Endothelial cell of umbilical vein (primary cell): ENCODE results near the gene DMAC1. TPM values are rescaled to one million over a fixed set of nuclear protein-coding genes. Genes with fewer than 3 reads are reported as not detected.

Experiments
- BruUV-seq: library from RNA; stranded (reverse); fragments of 400-500 nt; replicated peaks from 2 replicates; lab custom pipeline; 2021; lab: Mats Ljungman, UMichigan
- CTCF ChIA-PET: fragments of 300-600, 350-600 bp; sonication (Branson Sonifier 250); formaldehyde crosslinking; loops from one replicate; lab custom pipeline; 2021; ENCODE audit warnings: antibody characterized with exemption, inconsistent platforms; lab: Charles Lee
- POLR2A ChIA-PET: fragments of 300-600, 350-600 bp; sonication (Branson Sonifier 250); formaldehyde crosslinking; loops from one replicate; lab custom pipeline; 2021; ENCODE audit warnings: antibody characterized with exemption, inconsistent platforms; lab: Charles Lee
- DNase-seq: peaks from one replicate; pipeline ENCODE4 v3.0.0-alpha.2; 2011; ENCODE audit warnings: low read depth, low spot score
- FAIRE-seq: peaks from 2 replicates; lab custom pipeline; 2011; peaks lifted over from hg19 to GRCh38; lab: Jason Lieb, UNC
- H2AFZ ChIP-seq: 2 replicates; pipeline ENCODE4 v1.6.0; 2012; ENCODE audit warnings: low read depth, low read length, control low read depth, inconsistent platforms
- H3K27ac ChIP-seq: 2 replicates; pipeline ENCODE4 v1.5.1; 2011; ENCODE audit warnings: low read depth, mild to moderate bottlenecking, control low read depth, low read length, moderate library complexity; ENCODE audit not compliant: insufficient read depth
- H3K27me3 ChIP-seq, 2 experiments: 2 replicates each; pipeline versions ENCODE4 v1.6.0 to v1.6.1; 2011; ENCODE audit warnings: low read length in 2 of 2, mixed read lengths in 1 of 2; ENCODE audit not compliant: control insufficient read depth in 2 of 2, insufficient read depth in 2 of 2
- H3K36me3 ChIP-seq, 2 experiments: 2 replicates in 1 of 2; 3 replicates in 1 of 2; pipeline ENCODE4 v1.5.1; 2011; ENCODE audit warnings: low read length in 2 of 2, mild to moderate bottlenecking in 1 of 2, moderate library complexity in 1 of 2; ENCODE audit not compliant: control insufficient read depth in 2 of 2, insufficient read depth in 2 of 2; ENCODE audit errors: extremely low read depth in 1 of 2
- H3K4me1 ChIP-seq: 3 replicates; pipeline ENCODE4 v1.5.1; 2011; ENCODE audit warnings: mild to moderate bottlenecking, low read length; ENCODE audit not compliant: control insufficient read depth, insufficient read depth; ENCODE audit errors: extremely low read depth
- H3K4me2 ChIP-seq: 2 replicates; pipeline ENCODE4 v1.6.1; 2011; ENCODE audit warnings: low read length, control low read depth, mixed read lengths; ENCODE audit not compliant: insufficient read depth
- H3K4me3 ChIP-seq, 3 experiments: fragments of 200-600 bp in 1 of 3; sonication (generic), shearing (Covaris generic) in 1 of 3; replicated peaks in 1 of 3; 2 replicates each; pipeline ENCODE4 v1.5.1; 2011 to 2016; ENCODE audit warnings: control low read depth in 3 of 3, low read length in 3 of 3, mild to moderate bottlenecking in 2 of 3, inconsistent platforms in 1 of 3, low read depth in 1 of 3, moderate library complexity in 1 of 3; ENCODE audit not compliant: insufficient read depth in 1 of 3
- H3K79me2 ChIP-seq: 2 replicates; pipeline ENCODE4 v1.6.0; 2012; ENCODE audit warnings: low read length, inconsistent platforms; ENCODE audit not compliant: control insufficient read depth, insufficient read depth
- H3K9ac ChIP-seq: replicated peaks from 2 replicates; pipeline ENCODE3; 2011; ENCODE audit warnings: low read length, control low read depth; ENCODE audit not compliant: insufficient read depth; ENCODE audit errors: extremely low read depth
- H3K9me1 ChIP-seq: replicated peaks from 3 replicates; pipeline ENCODE4 v1.6.0; 2011; ENCODE audit warnings: mild to moderate bottlenecking, low read length; ENCODE audit not compliant: control insufficient read depth, insufficient read depth; ENCODE audit errors: extremely low read depth
- H3K9me3 ChIP-seq: replicated peaks from 2 replicates; pipeline ENCODE4 v1.5.1; 2012; ENCODE audit warnings: low read length, inconsistent platforms; ENCODE audit not compliant: control insufficient read depth, insufficient read depth
- H4K20me1 ChIP-seq: replicated peaks from 2 replicates; pipeline ENCODE3; 2011; ENCODE audit warnings: mild to moderate bottlenecking, low read length; ENCODE audit not compliant: control insufficient read depth, insufficient read depth; ENCODE audit errors: extremely low read depth
- CTCF ChIP-seq, 2 donors: IDR thresholded peaks; 1 replicate in 1 of 2; 2 replicates in 1 of 2; pipeline ENCODE4 v1.5.1; 2011; ENCODE audit warnings: low read length in 2 of 2, mild to moderate bottlenecking in 2 of 2, moderate library complexity in 2 of 2, control low read depth in 1 of 2, inconsistent platforms in 1 of 2, low read depth in 1 of 2; ENCODE audit not compliant: insufficient read depth in 1 of 2; ENCODE audit errors: extremely low read depth in 1 of 2
- EZH2 ChIP-seq: IDR thresholded peaks from 2 replicates; pipeline ENCODE4 v1.6.1; 2012; ENCODE audit warnings: borderline replicate concordance, low read depth, mild to moderate bottlenecking, moderate library complexity, low read length, inconsistent platforms; ENCODE audit not compliant: severe bottlenecking
- FOS ChIP-seq: IDR thresholded peaks from 2 replicates; pipeline ENCODE4 v1.6.1; 2011; ENCODE audit warnings: mild to moderate bottlenecking, low read length, moderate library complexity, borderline replicate concordance; ENCODE audit not compliant: insufficient read depth
- GATA2 ChIP-seq: IDR thresholded peaks from 2 replicates; pipeline ENCODE4 v1.7.0; 2011; ENCODE audit warnings: low read depth, mild to moderate bottlenecking, moderate library complexity, mixed read lengths, low read length; ENCODE audit not compliant: insufficient read length, insufficient read depth
- JUN ChIP-seq: IDR thresholded peaks from 2 replicates; pipeline ENCODE4 v1.6.1; 2011; ENCODE audit warnings: borderline replicate concordance, low read depth; ENCODE audit not compliant: insufficient read length, insufficient read depth
- MYC ChIP-seq: IDR thresholded peaks from one replicate; pipeline ENCODE4 v1.6.1; 2011; ENCODE audit warnings: mild to moderate bottlenecking, low read depth, low read length
- POLR2A ChIP-seq: IDR thresholded peaks from 2 replicates; pipeline ENCODE4 v1.6.1; 2012; ENCODE audit warnings: low read depth, mild to moderate bottlenecking, control low read depth, low read length
- POLR2AphosphoS5 ChIP-seq: IDR thresholded peaks from 2 replicates; pipeline ENCODE4 v1.6.1; 2012; ENCODE audit warnings: low read depth, mild to moderate bottlenecking, control low read depth, low read length, moderate library complexity; ENCODE audit not compliant: insufficient read depth
- dilution Hi-C: fragments of 300-500 bp; cut with MboI; formaldehyde crosslinking; loops from one replicate; pipeline ENCODE4 v1.15.0; 2019; ENCODE audit warnings: low sequenced_read_pairs; ENCODE audit not compliant: extremely low pct_ligation_motif_present
- intact Hi-C: fragments of 100-400 bp; cut with micrococcal nuclease; formaldehyde crosslinking; loops from one replicate; pipeline ENCODE4 v1.10.0; 2022
- polyA plus RNA-seq, 4 experiments: library from polyadenylated mRNA; depleted of rRNA in 3 of 4; stranded (reverse) in 3 of 4; unstranded in 1 of 4; fragments of >200 nt; gene quantifications; 2 replicates each; pipeline versions ENCODE4 v1.2.1 to v1.2.3, GENCODE V29; 2011 to 2012; ENCODE audit warnings: missing spikeins in 1 of 4
- total RNA-seq: library from RNA; stranded (reverse); gene quantifications from 2 replicates; pipeline ENCODE4 v1.2.3, GENCODE V29; 2021
- TF ChIP-seq, protein P1 (sequence below): IDR thresholded peaks from 2 replicates; pipeline ENCODE4 v1.6.1; 2011; ENCODE audit not compliant: insufficient read depth, insufficient read length

The DMAC1 gene
- total and polyA plus RNA-seq, 2 donors (not counting 3 experiments of a cell fraction or from before 2014, with no cell fraction given) = 15.8 to 44.0 TPM

- dilution Hi-C loops = no loop called here
- Histone ChIP-seq H3K9me3 (no peaks in the 10 kb centered on the region), H3K9me1 (no peaks in the 10 kb centered on the region), H3K4me2 (no peak overlapping the region), H4K20me1 (no peaks in the 10 kb centered on the region), H2AFZ (no peak overlapping the region), H3K4me3 (no peak overlapping the region), H3K79me2 (no peaks in the 10 kb centered on the region), H3K9ac (no peak overlapping the region), H3K27me3 (no peaks in the 10 kb centered on the region), H3K36me3 (no peaks in the 10 kb centered on the region), H3K4me1 (no peaks in the 10 kb centered on the region), H3K27ac (no peak overlapping the region)
- DNase-seq (no peak), FAIRE-seq (no peak)
- no TSS peak for BruUV-seq
- no peak for TF ChIP-seq GATA2
- no peak for TF ChIP-seq JUN
- TF ChIP-seq MYC = no peak
- TF ChIP-seq FOS = no peak
- no peak for TF ChIP-seq POLR2AphosphoS5
- TF ChIP-seq, protein P1, sequence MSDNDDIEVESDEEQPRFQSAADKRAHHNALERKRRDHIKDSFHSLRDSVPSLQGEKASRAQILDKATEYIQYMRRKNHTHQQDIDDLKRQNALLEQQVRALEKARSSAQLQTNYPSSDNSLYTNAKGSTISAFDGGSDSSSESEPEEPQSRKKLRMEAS = no peak
- TF ChIP-seq POLR2A = no peak
- no peak for TF ChIP-seq EZH2
- no peak for TF ChIP-seq CTCF (IDR thresholded peaks at IDR 0.05; ENCODE audit: extremely low read depth in 1 of 2, insufficient read depth in 1 of 2, low read depth in 1 of 2, low read length in 2 of 2)
- ChIA-PET POLR2A (no interaction called here), CTCF (no interaction called here)
- intact Hi-C loops = loop anchor here (10.0 kb wide), 1 partner anchor 545 kb away; no protein-coding TSS in a partner anchor
Observed at GRCh38 chr9:7819984-7820383, 20.4 kb upstream of the DMAC1 start.
